Stimulated activated CD8-positive, alpha-beta memory T cell treated with anti-CD3 and anti-CD28 coated beads, Interleukin-7, amount 100 ng/mL, for 1 hour (primary cell): ENCODE measurements around the gene FEM1B.

ENCODE experiments used
- DNase-seq, 2 donors: peaks; one replicate each; pipeline ENCODE4 v3.0.0-alpha.2; 2020; ENCODE audit warnings: low read depth in 2 of 2

The FEM1B gene

DNA sequence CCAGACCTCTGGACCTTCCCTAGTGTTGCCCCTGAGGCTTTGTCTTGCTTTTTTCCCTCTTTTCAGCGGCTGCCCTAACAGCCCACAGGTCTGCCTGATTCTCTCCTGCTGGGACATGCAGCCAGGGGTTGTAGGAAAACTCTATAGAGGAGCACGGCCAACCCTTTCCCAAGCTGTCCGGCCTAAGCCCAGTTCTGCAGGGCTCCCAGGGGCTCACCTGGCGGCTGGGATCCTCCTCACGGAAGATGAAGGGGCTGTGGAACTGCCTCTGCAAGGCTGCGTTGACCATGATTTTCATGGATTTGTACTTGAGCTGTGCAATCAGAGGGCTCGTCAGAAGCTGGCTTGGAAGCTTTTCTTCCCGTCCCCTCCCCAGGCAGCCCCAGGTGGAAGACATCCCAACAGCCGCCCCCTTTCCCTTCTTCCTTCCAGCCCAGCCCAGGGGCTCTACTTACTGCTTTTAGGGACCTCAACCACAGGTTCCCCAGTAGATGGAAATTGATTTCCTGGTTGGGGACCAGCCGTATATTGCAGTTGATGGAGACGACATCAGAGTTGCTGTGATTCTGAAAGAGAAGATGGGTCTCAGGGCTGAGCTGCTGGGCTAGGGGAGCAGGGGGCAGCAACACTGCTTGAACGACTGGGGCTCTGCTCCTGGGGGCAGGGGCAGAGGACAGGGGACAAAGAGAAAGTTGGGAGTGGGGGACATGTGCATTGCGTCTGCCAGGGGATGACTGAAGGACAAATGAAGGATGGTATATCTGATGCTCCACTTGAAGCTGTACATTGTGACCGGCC lies 29.8 kb downstream of the FEM1B start:
- DNase-seq: no peak

DNA sequence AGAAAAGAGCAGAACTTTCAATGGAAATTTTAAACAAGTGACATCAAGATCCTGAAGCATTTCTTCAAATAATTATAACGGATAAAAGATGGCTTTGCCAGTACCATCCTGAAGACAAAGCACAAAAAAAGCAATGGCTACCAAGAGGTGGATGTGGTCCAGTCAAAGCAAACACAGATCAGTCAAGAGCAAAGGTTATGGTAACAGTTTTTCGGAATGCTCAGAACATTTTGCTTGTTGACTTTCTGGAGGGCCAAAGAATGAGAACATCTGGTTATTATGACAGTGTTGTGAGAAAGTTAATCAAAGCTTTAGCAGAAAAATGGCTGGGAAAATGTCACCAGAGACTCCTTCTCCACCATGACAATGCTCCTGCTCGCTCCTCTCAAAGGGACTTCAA lies 31.5 kb downstream of the FEM1B start:
- no peak for DNase-seq

DNA sequence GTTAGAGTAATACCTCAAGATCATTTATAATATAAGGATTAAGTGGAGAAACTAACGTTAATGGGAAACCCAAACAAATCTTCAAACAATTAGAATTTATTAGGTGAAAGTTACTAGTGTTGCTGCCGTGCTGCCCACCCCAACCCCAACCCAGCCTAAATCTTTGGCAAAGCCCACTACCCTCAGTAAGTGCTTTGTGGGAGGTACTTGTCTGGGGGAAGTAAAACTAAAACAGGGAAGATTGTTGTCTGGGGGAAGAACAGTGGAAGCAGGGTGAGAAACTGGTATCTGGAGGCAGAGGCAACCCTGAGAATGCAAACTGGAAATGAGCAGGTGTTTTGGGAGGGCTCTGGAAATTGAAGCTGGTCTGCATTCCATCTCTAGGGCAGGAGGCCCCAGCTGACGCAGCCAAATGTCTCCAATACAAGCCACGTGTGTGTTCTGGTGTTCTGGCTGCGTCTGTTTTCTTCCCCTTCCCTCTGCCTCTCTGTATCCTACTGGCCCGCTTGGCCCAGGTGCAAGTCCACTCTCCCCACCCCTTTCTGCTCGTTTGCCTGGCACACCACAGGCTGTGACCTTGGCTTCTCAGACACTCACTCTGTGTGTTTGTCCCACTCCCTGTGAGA lies 32.7 kb downstream of the FEM1B start:
- no peak for DNase-seq

DNA sequence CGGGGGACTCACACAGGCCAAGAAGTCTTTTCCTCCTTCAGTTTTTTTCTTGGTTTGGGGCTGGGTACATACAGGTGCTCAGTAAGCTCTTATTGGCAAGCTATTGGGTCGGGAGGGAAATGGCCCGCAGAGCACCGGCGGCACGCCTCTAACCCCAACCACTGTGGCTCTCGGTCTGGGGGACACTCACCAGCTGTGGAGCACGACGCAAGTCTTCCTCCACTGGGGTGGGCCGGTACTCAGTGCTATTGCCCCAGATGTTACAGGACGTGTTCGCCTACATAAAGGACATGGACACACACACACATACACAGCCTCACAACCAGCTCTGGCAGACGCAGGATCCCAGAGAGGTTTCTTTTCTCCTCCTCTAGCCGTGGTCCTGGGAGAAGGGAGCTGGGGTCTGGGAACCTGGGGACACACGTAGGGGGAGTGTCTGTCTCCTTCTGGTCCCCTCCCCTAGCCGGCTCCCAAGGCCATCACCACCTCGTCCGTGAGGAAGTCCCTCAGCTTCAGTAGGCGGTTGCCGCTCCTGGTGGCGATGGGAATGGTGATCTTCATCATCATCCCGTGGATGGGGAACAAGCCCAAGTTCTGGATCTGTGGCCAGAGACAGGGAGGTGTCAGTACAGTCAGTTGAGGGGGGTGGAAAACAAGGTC lies 33.4 kb downstream of the FEM1B start:
- no peak for DNase-seq

DNA sequence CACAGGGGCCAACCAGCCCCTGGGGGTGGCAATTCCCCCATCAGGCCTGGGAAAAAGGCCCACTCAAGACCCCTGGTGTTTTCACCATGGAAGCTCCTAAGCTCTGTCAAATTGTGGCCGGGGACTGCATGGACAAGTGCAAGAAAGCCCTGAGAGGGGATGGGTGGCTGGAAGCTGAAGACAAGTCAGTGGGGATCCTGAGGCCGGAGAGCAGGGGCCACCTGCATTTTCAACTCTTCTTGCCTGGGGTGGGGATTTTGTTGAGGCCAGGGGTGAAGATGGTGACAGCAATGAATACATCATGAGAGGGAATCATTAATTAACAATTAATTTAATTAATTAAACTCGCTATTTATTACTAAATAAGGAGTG lies 33.9 kb downstream of the FEM1B start:
- no peak for DNase-seq

DNA sequence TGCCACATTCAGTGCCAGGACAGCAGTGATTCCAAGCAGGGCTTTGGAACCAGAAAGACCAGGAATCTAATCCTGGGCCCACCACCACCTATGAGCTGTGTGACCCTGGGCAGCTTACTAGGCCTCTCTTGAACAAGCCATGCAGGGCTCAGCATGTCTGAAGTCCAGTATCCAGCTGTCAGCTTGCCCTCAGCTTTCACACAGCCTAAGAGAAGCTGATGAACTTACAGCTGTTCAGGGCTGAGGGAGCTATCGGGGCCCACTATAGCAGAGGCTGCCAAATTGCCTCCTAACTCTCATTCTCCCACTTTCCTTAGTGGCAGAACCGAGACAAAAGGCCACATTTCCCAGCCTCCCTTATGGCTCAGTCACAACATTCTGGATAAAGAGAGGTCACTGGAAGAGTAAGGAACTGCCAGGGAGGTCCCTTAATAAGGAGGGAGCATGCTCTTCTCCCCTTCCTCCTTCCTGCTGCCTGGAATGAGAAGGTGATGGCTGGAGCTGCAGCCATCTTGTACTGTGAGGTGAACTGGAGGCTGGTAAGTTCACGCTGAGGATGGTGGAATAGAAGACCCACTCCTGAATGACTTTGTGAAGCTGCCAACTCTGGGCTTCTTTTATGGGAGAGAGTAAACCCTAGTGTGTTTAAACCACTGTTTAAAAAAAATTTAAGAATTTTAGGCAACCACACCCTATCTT lies 34.5 kb downstream of the FEM1B start:
- no peak for DNase-seq

DNA sequence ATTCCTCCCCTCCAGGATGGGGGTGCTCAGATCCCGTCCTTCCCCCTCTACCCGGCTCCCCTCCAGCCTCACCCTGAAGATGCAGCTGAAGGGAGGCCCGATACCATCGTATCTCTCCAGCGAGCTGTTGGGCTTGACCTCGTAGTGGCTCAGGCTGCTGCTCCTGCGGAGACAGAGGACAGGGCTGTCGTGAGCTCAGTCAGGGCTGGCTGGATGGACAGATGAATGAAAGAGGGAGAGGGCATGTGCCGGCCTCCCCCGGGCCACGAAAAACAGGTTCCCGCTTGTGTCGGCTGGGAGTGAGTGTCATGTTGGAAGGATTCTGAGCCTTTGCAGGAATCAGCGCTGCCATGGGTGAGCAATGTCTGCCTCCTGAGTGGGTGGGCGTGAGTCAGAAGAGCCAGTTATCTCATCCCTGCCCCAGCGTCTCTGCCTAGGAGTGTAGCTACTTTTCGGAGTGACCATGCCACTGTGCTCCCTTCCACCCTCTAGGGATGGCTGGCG lies 35.2 kb downstream of the FEM1B start:
- DNase-seq: no peak

DNA sequence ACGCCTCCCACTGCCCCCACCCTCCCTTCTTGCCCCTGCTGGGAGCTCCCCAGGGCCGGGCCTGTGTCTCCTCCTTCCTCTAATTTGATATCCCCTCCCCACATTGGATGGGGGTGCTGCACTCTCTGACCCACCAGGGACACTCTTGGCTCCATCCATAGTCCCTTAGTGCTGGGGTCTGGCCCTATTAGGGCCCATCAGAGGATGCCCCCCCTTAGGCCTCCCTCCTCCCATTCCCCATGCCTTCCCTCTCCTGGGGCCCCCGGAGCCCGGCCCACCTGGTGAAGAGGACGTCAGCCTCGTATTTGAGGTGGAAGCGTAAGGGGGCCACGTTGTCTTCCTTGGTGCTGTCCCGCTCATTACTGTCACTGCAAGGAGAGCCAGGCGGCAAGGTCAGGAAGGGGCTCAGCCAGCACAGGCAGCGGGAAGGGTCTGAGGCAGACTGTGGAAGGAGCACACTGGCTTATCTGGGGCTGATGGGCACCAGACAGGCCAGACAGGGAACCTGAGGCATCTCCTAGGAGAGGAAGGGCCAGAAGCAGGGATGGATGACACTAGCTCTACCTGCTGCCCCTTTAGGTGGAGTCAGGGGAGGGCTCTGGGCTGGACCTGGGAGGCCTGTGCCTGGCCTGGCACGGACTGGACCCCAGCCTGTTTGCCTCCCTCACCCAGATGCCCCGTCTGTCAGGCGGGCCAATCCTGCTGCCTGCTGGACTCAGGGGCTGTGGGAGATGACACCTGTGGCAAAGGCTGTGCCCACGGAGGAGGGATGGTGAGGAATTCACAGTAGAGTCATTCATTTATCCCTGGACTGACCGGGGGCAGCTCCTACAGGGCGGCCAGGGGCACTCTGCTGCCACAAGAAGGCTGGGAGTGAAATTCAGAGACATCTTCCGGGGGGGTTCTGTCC lies 36.2 kb downstream of the FEM1B start:
- DNase-seq: no peak

DNA sequence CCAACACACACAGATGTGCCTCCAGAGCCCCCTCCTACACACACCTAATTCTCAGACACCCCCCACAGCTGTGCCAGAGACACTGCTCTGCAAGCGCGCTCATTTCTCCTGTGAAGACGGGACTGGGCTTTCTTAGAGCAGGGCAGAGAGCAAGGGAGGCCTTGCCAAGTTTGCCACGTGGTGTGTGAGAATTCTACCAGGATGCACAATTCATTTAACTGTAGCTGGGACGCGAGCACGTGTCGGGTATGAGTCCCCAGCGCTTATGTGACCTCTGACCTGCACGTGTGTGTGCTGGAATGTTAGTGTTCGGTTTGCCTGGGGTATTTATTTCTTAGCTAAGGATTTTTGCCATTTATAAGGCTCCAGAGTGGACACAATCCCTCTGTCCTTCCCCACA lies 37.0 kb downstream of the FEM1B start:
- DNase-seq: no peak

DNA sequence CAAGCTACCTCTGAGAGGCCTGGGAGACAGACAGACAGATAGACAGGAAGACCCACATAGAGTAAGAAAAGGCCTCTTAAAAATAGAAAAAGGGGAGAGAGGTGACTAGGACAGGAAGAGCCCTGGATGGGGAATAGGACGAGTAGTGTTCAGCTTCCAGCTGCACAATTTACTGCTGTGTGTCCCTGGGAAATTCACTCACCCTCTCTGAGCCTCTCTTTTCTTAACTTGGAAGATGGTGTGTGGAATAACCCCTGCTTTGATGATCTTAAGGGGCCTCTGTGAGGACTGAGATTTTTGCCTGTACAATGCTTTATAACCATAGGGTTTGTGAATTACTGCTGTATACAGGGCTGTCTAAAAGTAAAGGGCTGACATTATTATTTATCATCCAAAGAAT lies 37.5 kb downstream of the FEM1B start:
- DNase-seq: no peak

DNA sequence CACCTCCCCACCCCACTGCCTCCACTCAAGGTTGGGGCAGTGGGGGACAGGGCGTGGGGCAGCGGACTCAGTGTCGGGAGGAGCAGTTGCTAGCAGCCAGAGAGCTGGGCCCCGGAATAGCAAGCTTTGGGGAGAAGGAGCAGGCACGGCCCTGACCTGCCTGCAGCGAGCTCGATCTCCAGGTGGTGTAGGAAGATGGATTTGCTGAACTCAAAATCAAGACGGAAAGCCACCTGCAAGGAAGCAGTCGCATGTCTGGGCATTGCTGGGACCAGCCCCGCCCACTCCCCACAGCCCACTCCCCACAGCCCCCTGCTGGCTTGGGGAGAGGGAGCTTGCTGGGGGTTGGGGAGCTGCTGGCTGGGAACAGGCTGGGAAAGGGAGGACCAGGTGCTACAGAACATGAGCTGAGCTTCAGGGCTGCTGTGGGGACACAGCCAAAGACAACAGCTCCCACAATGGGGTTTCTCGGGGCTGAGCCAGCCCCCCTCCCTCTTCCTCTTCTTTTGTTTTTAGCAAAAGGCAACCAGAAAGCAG lies 38.0 kb downstream of the FEM1B start:
- DNase-seq: no peak

DNA sequence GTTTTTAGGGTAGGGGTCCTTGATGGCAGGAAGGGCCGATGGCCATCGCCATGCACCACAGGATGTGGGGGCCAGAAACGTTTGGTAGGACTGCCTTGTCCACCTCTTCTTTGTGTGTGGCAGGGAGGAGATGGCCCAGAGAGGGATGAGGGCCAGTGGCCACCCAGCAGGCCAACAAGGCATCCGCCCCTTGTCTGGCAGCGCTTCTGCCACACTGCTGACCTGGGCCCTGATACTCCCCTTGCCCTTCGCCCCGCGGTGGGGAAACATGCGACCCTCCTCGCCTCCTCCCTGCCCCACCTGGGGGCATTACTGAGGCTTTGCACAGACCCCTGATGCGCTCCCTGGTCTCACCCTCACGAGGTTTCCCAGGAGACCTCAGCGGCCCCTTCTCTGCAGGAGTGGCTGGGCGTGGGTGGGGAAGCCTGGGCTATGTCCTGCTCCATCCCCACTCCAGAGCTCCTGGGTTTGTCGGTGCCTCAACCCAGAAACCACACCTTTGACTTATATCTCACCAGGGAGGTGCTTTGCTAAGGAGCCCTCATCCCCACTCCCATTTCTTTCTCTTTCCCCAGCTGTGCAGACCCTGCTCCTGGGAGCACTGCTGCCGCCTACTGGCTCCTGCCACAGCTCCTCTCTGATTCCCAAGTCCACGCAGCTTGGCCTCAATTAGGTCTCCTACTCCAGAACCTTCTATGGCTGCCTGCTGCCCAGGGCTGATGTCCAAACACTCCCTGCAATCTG lies 38.7 kb downstream of the FEM1B start:
- no peak for DNase-seq

DNA sequence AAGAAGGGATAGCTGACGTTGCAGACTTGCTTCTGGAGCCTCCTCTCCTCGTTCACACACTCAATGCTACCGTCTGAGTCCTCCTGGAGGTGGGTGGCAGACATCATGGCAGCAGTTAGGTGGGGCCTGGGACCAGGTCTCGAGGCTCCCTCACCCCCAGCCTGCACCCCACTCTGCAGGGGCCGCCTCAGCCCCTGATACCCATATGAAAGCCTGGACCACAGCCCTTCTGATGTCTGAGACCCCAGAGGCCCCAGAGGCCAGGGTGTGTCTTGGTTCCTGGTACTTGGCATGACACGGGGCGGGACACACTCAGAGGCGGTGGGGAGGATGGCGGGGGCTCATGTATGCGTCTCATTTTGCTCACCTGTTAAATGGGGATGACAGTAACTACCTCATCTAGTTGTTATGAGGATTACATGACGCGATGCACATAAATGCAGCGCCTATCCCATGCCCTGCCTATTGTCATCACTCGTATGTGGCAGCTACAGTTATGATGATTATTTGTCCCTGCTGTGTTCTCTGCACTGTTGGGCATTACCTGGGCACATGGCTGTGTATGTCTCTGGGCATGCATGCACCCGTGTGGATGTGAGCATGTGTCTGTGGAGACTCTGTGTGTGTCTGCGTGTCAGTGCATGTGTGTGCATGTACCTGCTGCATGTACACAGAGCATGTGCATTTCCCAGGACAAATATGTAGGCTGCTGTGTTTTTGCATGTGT lies 39.9 kb downstream of the FEM1B start:
- no peak for DNase-seq

DNA sequence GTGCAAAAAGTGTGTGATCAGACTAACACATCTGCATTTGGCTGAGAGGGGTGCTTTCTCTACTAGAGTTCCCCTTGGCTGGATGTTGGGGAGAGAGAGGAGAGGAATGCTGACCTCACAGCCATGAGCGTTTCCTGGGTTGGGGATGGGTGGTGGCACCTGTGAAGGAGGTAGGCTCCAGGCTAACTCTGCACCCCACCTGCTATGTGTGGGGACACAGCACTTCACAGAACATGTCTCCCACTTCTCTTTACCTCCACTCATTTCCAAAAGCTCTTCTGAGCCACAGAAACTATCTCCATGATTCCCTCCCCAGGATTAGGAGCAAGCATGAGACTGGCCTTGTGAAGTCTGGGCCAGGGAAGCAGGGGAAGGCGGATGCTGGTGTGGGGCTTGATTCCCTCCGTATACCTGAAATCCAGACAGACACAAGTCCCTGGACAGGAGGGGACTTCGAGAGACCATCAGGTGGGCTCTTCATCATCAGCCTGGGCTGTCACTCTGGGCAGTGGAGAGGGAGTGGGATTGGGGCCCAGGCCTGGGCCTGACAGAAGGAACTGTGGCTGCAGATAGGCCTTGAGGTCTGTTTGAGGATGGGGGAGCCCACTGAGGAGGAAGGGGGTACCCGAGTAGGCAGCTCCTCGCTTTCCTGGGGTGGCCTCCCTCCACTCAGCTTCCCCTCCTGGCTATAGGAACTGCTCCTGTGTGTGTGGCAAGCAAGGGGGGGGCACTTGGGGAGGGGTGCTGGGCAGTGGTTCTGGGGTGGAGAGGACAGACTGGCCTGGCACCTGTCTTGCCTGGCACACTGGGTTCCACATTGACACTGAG lies 40.7 kb downstream of the FEM1B start:
- no peak for DNase-seq

DNA sequence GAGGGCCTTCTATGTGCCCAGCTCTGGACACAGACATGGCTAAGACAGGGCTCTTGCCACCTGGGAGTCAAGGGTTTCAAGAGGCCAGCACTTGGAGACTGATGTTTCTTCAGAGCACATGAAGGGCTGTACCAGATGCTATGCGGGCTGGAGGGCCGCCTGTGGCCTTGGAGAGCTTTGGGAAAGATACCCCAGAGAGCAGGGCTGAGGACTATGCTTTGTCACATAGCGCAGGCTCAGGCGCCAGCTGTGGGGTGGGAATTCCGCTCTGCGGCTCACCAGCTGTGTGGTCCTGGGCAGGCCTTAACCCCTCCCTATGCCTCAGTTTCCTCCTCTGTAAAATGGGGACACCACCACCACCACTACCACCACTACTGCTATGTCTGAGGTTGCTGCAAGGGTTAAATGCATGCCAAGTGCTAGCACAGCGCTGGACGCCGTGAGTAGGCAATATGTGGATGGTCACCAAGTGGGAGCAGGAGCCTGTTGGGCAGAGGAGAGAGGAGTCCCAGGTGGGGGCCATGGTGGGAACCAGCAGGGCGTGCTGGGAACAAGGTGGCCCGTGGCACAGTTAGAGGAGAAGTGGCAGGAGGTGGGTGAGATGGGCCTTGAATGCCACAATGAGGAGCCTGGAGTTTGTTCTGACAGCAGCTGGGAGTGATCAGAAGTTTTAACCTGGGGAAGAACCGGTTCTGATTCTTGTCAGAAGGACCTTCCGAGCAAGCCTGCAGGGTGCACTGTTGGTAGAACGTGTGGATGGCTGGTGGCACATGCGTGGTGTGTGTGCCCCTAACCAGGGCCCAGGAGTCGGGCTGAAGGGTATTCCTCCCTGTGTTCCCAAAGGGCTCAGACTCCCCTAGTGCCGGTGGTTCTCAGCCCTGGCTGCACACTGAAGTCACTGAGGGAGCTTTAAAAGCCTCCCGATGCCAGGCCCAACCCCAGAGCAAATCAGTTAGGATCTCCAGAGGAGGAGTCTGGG lies 41.7 kb downstream of the FEM1B start:
- DNase-seq: no peak

DNA sequence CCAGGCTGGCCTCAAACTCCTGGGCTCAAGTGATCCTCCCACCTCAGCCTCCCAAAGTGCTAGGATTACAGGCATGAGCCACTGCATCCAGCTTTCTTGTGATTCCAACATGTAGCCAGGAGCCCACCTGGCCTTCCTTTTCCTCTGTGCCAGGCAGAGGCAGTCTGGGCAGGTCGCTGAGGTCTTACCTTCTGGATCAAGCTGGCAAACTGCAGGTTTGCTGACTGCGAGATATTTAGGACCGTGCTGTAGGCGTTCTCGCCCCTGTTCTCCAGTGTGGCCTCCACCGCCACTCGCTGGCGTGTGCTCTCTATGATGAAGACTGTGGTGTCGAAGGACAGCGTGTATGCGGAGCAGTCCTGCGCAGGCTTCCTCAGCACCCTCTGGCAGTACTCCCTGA lies 42.5 kb downstream of the FEM1B start:
- no peak for DNase-seq

DNA sequence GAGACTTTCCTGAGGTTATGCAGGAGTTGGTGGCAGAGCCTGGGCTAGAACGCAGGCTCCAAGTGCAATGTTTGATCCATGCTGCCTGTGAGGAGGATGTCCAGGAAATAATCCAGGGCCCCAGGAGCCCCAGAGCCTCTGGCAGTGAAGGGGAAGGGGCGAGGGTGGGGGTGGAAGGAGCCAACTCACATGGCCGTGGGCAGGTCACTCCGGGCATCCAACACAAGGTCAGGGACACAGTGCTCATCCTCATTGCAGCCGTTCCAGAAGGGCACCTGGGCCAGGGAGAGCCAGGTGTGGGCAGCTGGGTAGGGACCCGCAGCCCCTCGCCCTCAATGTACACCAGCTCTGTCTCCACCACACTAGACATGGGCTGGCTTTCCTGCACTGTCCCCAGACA lies 43.7 kb downstream of the FEM1B start:
- DNase-seq: no peak

DNA sequence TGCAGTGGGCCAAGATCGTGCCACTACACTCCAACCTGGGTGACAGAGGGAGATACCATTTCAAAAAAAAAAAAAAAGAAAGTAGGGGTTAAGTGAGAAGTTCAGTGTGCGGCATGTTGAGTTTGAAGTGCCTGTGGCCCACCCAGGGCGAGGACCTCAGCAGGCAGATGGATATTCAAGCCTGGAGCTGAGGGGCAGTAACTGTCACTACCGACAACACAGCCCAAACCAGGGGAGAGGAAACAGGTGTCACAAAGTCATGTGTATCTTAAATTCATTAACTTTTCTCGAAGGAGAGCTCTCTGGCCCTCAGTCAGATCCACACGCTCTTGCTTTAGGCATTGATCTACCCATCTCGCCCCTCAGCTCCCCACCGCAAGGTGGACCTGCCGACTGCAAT lies 45.3 kb downstream of the FEM1B start:
- DNase-seq: no peak
